BE2C (cell line): ENCODE results near the gene ARHGAP22.

Source experiments
- DNase-seq: peaks from one replicate; pipeline ENCODE4 v3.0.0-alpha.2; 2020
- H3K27me3 ChIP-seq: fragments of 250-450 bp; sonication (Bioruptor Pico); 2 replicates; pipeline ENCODE4 v1.5.1; 2020; ENCODE audit warnings: mild to moderate bottlenecking
- H3K36me3 ChIP-seq: fragments of 250-450 bp; sonication (Bioruptor Pico); 2 replicates; pipeline ENCODE4 v1.5.1; 2020; ENCODE audit warnings: mild to moderate bottlenecking
- H3K4me1 ChIP-seq: fragments of 250-450 bp; sonication (Bioruptor Pico); 2 replicates; pipeline ENCODE4 v1.5.1; 2020
- H3K4me3 ChIP-seq: 2 replicates; pipeline ENCODE4 v1.5.1; 2011; ENCODE audit warnings: low read depth, low read length
- H3K9me3 ChIP-seq: fragments of 250-450 bp; sonication (Bioruptor Pico); 2 replicates; pipeline ENCODE4 v1.5.1; 2020
- CTCF ChIP-seq: IDR thresholded peaks from 2 replicates; pipeline ENCODE4 v1.5.1; 2012; ENCODE audit warnings: mild to moderate bottlenecking, low read depth, low read length

ARHGAP22 gene

GRCh38 chr10:48414160-48414559 lies 190.7 kb downstream of the ARHGAP22 start:
- peaks cover 4% of the 10 kb centered on the region; the same call in 1 of the 2 replicates for H3K36me3 ChIP-seq
- no peak overlapping the region for H3K4me3 ChIP-seq
- TF ChIP-seq CTCF = no peak
- H3K9me3 ChIP-seq = no peaks in the 10 kb centered on the region
- H3K27me3 ChIP-seq = no peaks in the 10 kb centered on the region
- no peaks in the 10 kb centered on the region for H3K4me1 ChIP-seq
- DNase-seq = no peak

GRCh38 chr10:48412933-48413332 lies 191.9 kb downstream of the ARHGAP22 start:
- Histone ChIP-seq H3K4me1 (no peaks in the 10 kb centered on the region), H3K36me3 (peaks cover 4% of the 10 kb centered on the region; the same call in 1 of the 2 replicates), H3K4me3 (no peak overlapping the region), H3K9me3 (no peaks in the 10 kb centered on the region), H3K27me3 (no peaks in the 10 kb centered on the region)
- no peak for TF ChIP-seq CTCF
- DNase-seq = no peak

- Histone ChIP-seq H3K4me1 (no peaks in the 10 kb centered on the region), H3K36me3 (peaks cover 4% of the 10 kb centered on the region; the same call in 1 of the 2 replicates), H3K27me3 (no peaks in the 10 kb centered on the region), H3K4me3 (no peak overlapping the region), H3K9me3 (no peaks in the 10 kb centered on the region)
- DNase-seq = no peak
- TF ChIP-seq CTCF = no peak
These were observed 192.8 kb downstream of the ARHGAP22 start for GRCh38 chr10:48412081-48412480.

GRCh38 chr10:48411510-48411909 lies 193.4 kb downstream of the ARHGAP22 start:
- Histone ChIP-seq H3K4me1 (no peaks in the 10 kb centered on the region), H3K9me3 (no peaks in the 10 kb centered on the region), H3K36me3 (peaks cover 4% of the 10 kb centered on the region; the same call in 1 of the 2 replicates), H3K4me3 (no peak overlapping the region), H3K27me3 (no peaks in the 10 kb centered on the region)
- no peak for TF ChIP-seq CTCF
- no peak for DNase-seq

GRCh38 chr10:48410503-48410902 lies 194.4 kb downstream of the ARHGAP22 start:
- no peaks in the 10 kb centered on the region for H3K27me3 ChIP-seq
- H3K36me3 ChIP-seq = peaks cover 4% of the 10 kb centered on the region; the same call in 1 of the 2 replicates
- DNase-seq = no peak
- H3K9me3 ChIP-seq = no peaks in the 10 kb centered on the region
- no peak for TF ChIP-seq CTCF
- H3K4me3 ChIP-seq = no peak overlapping the region
- H3K4me1 ChIP-seq = no peaks in the 10 kb centered on the region; the same call in 1 of the 2 replicates

- Histone ChIP-seq H3K4me3 (no peak overlapping the region), H3K27me3 (no peaks in the 10 kb centered on the region), H3K9me3 (no peaks in the 10 kb centered on the region), H3K36me3 (peaks cover 4% of the 10 kb centered on the region; the same call in 1 of the 2 replicates), H3K4me1 (no peaks in the 10 kb centered on the region; the same call in 1 of the 2 replicates)
- no peak for TF ChIP-seq CTCF
- no peak for DNase-seq
These were observed 198.2 kb downstream of the ARHGAP22 start for GRCh38 chr10:48406658-48407057.
